SK-N-MC (cell line): Measurements from ENCODE around the gene ECHS1.
"Not testable (repeated sequence)": the region's sequence is repeated elsewhere in the genome, so short reads cannot be mapped to it uniquely, and the experiment has no call there.

Experiments used
- EZH2 ChIP-seq: fragments of 200-600 bp; sonication (generic); IDR thresholded peaks from one replicate; pipeline ENCODE4 v1.6.1; 2017; ENCODE audit warnings: antibody characterized with exemption
- POLR2AphosphoS5 ChIP-seq: IDR thresholded peaks from 2 replicates; pipeline ENCODE4 v1.6.1; 2012; ENCODE audit warnings: mild to moderate bottlenecking, low read depth, low read length, borderline replicate concordance

DNA sequence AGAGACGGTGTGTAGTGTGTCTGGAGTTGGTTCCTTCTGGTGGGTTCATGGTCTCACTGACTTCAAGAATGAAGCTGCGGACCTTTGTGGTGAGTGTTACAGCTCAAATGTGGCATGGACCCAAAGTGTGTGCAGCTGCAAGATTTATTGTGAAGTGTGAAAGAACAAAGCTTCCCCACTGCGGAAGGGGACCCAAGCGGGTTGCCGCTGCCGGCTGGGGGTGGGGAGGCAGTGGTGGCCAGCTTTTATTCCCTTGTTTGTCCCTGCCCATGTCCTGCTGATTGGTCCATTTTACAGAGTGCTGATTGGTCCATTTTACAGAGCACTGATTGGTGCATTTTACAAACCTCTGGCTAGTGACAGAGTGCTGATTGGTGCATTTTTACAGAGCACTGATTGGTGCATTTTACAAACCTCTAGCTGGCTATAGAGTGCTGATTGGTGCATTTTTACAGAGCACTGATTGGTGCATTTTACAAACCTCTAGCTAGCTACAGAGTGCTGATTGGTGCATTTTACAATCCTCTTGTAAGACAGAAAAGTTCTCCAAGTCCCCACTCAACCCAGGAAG, 52.2 kb downstream of the ECHS1 start:
- TF ChIP-seq POLR2AphosphoS5, EZH2: not testable (repeated sequence)
